IPS-11a (cell line): ENCODE data around the gene RUFY2.
"Not testable (repeated sequence)": the region's sequence is repeated elsewhere in the genome, so short reads cannot be mapped to it uniquely, and the experiment has no call there.

Experiments
- H3K4me3 ChIP-seq: one replicate; pipeline ENCODE4 v1.5.1; 2013; ENCODE audit warnings: low read depth, low read length, control low read depth

Gene RUFY2, protein sequence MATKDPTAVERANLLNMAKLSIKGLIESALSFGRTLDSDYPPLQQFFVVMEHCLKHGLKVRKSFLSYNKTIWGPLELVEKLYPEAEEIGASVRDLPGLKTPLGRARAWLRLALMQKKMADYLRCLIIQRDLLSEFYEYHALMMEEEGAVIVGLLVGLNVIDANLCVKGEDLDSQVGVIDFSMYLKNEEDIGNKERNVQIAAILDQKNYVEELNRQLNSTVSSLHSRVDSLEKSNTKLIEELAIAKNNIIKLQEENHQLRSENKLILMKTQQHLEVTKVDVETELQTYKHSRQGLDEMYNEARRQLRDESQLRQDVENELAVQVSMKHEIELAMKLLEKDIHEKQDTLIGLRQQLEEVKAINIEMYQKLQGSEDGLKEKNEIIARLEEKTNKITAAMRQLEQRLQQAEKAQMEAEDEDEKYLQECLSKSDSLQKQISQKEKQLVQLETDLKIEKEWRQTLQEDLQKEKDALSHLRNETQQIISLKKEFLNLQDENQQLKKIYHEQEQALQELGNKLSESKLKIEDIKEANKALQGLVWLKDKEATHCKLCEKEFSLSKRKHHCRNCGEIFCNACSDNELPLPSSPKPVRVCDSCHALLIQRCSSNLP

GRCh38 chr10:68406815-68407548 lies at the start of gene RUFY2:
RUFY2 (minus strand) TSS chr10:68407277; CDS start chr10:68407189, 88 bp downstream.
- peak within 1 kb of the TSS; percentile 82 for H3K4me3 ChIP-seq

- not testable (repeated sequence) for H3K4me3 ChIP-seq
Measured at GRCh38 chr10:68449698-68450097, 42.6 kb upstream of the RUFY2 start.

DNA sequence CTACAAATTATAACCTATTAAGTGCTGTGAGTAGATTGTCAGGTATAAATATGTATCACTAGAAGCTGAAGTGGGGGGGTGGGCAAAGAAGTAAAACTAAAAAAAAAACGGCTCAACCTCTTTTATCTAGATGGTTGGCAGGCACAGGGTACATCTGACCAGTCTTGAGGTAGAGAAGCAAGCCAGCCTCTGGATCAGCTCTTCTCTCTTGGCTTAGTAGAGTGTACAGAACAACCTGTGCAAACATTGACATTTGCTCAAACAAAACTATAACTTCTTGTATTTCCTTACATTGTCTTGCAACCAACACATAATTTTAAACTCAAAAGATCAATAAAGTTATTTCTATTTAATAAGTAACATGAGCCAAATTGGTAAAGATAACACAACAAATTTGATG lies 39.1 kb upstream of the RUFY2 start:
- no peak overlapping the region for H3K4me3 ChIP-seq

DNA sequence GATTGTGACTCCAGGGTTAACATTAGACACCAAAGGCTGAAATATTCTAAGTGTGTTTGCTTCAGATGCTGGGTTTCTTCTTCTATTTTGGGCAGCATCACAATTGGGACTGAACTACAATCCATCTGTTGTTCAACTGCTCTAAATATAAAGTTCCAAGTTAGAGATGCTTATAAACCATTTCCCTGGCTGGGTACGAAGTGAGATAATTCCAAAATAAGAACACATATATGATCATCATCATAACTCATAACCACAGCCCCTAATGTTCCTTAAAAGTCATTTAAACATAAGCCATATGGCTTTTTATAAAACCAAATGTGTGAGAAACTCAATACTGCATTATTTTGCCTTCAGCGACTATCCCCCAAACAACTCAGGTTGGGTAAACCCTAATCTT lies 35.9 kb upstream of the RUFY2 start:
- no peak overlapping the region for H3K4me3 ChIP-seq

DNA sequence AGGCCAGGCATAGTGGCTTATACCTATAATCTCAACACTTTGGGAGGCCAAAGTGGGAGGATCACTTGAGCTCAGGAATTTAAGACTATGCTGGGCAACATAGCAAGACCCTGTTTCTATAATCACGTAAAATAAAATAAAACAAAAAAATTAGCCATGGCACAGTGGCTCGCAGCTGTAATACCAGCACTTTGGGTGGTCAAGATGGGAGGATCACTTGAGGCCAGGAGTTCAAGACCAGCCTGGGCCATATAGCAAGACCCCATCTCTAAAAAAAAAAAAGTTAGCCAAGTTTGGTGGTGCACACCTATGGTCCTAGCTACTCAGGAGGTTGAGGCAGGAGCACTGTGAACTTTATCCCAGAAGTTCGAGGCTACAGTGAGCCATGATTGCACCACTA lies 33.8 kb upstream of the RUFY2 start:
- no peak overlapping the region for H3K4me3 ChIP-seq

- no peak overlapping the region for H3K4me3 ChIP-seq
Measured at GRCh38 chr10:68435803-68436202, 28.7 kb upstream of the RUFY2 start.

GRCh38 chr10:68434657-68435056 lies 27.6 kb upstream of the RUFY2 start:
- H3K4me3 ChIP-seq: no peak overlapping the region

- H3K4me3 ChIP-seq: no peak overlapping the region
Measured at GRCh38 chr10:68428396-68429104, 21.5 kb upstream of the RUFY2 start.

DNA sequence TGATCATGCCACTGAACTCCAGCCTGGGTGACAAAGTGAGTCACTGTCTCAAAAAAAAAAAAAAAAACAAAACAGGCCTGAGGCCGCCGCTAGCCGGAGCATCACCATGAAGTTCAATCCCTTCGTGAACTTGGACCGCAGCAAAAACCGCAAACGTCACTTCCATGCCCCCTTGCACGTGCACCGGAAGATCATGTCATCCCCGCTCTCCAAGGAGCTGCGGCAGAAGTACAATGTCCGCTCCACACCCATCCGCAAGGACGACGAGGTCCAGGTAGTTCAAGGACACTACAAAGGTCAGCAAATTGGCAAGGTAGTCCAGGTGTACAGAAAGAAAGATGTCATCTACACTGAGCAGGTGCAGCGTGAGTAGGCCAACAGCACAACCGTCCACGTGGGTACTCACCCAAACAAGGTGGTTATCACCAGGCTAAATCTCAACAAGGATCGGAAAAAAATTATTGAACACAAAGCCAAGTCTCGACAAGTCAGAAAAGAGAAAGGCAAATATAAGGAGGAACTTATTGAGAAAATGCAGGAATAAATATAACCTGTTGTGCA lies 17.5 kb upstream of the RUFY2 start:
- no peak overlapping the region for H3K4me3 ChIP-seq

GRCh38 chr10:68423522-68423921 lies 16.4 kb upstream of the RUFY2 start:
- no peak overlapping the region for H3K4me3 ChIP-seq

GRCh38 chr10:68419376-68419775 lies 12.3 kb upstream of the RUFY2 start:
- no peak overlapping the region for H3K4me3 ChIP-seq

DNA sequence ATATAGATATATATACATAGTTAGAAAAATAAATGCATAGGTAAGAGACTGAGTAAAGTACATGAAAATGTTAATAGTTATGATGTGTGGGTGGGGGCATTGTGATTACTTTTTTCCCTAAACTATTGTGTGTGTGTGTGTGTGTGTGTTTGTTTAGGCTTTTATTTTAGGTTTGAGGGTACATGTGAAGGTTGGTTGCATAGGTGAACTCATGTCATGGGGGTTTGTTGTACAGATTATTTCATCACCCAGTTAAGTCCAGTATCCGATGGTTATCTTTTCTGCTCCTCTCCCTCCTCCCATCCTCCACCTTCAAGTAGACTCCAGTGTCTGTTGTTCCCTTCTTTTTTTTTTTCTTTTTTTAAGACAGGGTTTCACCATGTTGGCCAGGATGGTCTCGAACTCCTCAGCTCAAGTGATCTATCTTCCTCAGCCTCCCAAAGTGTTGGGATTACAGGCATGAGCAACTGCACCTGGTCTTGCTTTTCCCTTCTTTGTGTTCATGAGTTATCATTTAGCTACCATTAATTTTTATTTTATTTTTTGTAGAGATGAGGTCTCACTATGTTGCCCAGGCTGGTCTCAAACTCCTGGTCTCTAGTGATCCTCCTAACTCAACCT lies 1.9 kb upstream of the RUFY2 start:
- H3K4me3 ChIP-seq: no peak overlapping the region

DNA sequence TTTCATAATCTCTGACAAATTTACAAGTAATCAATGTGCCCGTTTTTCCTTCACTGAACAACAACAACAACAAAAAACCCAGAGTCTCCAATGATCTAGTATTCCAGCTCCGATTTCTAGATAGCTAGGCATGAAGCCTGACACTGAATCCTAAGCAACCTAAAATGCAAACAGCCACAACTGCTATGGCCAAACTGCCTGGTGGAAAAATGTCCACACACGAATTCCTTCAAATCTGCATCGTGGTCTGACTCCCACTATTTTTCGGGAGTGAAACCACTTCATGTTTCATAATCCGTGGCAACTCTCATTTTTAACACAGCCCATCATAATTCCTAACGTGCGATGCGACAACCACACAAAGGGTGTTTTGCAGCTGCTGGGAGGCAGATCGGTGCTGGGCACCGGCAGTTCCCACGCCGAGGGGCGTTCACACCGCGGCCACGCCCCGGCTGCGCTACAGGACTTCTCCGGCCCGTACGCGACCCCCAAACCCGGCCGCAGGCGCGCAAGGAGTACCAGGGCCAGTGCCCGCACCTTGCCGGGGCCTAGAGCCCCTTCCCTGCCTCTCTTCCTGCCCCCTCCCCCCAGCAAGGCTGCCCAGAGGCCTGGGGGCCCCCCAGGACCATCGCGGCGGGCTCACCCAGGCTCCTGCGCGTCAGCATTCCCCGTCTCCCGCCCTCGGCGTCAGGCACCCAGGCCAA lies 814 bp downstream of the RUFY2 start:
- peak overlapping the region; percentile 82 for H3K4me3 ChIP-seq

- H3K4me3 ChIP-seq: no peak overlapping the region
Measured at GRCh38 chr10:68403701-68404100, 3.4 kb downstream of the RUFY2 start.

- no peak overlapping the region for H3K4me3 ChIP-seq
Measured at GRCh38 chr10:68402276-68402675, 4.8 kb downstream of the RUFY2 start.

GRCh38 chr10:68397005-68397404 lies 10.1 kb downstream of the RUFY2 start:
- H3K4me3 ChIP-seq: no peak overlapping the region

DNA sequence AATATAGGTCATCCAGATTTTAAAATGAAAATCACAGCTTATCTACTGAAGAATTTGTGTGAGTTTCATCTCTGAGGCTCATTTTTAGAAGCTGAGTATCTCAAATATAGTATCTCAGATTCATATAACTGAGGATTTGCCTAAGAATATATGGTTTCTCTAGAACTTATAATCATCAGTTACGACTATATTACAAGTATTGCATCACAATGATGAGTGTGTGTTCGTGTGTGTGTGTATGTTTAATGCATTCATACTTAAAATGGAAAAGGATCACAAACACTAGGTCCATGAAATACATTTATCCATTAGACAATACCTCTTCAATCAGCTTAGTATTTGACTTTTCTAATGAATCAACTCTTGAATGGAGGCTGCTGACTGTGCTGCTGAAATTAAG lies 21.3 kb downstream of the RUFY2 start:
- H3K4me3 ChIP-seq: no peak overlapping the region

GRCh38 chr10:68371604-68372003 lies 35.5 kb downstream of the RUFY2 start:
- no peak overlapping the region for H3K4me3 ChIP-seq

DNA sequence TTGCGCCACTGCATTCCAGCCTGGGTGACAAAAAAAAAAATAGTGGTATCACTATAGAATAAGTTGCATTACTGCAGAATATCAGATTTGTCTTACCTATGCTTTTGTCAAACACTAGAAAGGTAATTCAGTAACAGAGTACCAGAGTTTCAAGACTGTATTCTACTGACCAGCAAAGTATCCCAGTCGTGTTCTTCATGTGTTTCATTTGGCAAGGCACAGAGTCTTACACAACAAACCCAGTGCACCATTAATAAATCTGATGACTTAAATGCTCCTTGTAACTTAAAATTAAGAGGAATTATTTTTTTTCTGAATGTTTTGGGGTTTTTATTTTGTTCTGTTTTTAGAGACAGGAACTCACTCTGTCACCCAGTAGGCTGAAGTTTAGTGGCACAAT lies 40.0 kb downstream of the RUFY2 start:
- H3K4me3 ChIP-seq: no peak overlapping the region

DNA sequence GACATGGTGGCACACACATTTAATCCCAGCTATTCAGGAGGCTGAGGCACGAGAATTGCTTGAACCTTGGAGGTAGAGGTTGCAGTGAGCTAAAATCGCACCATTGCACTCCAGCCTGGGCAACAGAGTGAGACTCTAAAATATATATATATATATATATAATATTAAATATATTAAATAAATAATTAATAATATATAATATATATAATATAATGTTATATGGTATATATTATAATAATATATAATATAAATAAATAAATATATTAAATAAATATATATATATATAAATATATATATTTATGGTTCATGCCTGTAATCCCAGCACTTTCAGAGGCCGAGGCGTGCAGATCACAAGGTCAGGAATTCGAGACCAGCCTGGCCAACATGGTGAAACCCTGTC lies 40.5 kb downstream of the RUFY2 start:
- H3K4me3 ChIP-seq: no peak overlapping the region
